ENCODE measurements around the gene CHRNA10. TPM values are rescaled to one million over a fixed set of nuclear protein-coding genes. Genes with fewer than 3 reads are reported as not detected.

The CHRNA10 gene
- total and polyA plus RNA-seq, 11 donors, result 0.30 to 0.80 (median 0.47) TPM; not detected in 1

- intact Hi-C loops (cut with DNase I), result no loop called here
- 86 to 95% (median 92%) methylated on average over 1 of the region's 1 CpG for whole genome bisulfite sequencing, 4 donors
Measured at GRCh38 chr11:3627291-3627690, 43.9 kb downstream of the CHRNA10 start.

GRCh38 chr11:3626250-3626960 lies 44.8 kb downstream of the CHRNA10 start:
- Histone ChIP-seq H3K36me3 (no peaks in the 10 kb centered on the region), H3K9me3 (no peaks in the 10 kb centered on the region), H3K27me3 (no peaks in the 10 kb centered on the region), H3K4me3 (peak overlapping the region in 4 of 12 donors; percentile 15 to 45 (median 24)), H3K27ac (no peak overlapping the region), H3K4me1 (no peaks in the 10 kb centered on the region)
- WGBS, 4 donors, result 81 to 85% (median 83%) methylated on average over 20 to 23 of the region's 23 CpGs
- intact Hi-C loops (cut with DNase I), result no loop called here
- TF ChIP-seq POLR2A (IDR thresholded peaks at IDR 0.05), result no peak
- no peak for TF ChIP-seq CTCF (IDR thresholded peaks at IDR 0.05)
- peak; percentile 53 to 81 (median 69) for DNase-seq
- ATAC-seq, result peak in 3 of 4 donors; percentile 29 to 67 (median 49)

More at GRCh38 chr11:3627291-3627690, 43.9 kb downstream of the CHRNA10 start:
- no peak for TF ChIP-seq POLR2A (IDR thresholded peaks at IDR 0.05)
- H3K4me1 ChIP-seq, result no peaks in the 10 kb centered on the region
- no peak overlapping the region for H3K4me3 ChIP-seq
- H3K27ac ChIP-seq, result no peak overlapping the region
- no peaks in the 10 kb centered on the region for H3K36me3 ChIP-seq
- H3K9me3 ChIP-seq, result no peaks in the 10 kb centered on the region
- no peak for DNase-seq
- no peaks in the 10 kb centered on the region for H3K27me3 ChIP-seq
- ATAC-seq, result peak in 1 of 4 donors; percentile 23

- no peak overlapping the region for H3K27ac ChIP-seq
- no peak for TF ChIP-seq POLR2A (IDR thresholded peaks at IDR 0.05)
- no peak for TF ChIP-seq CTCF (IDR thresholded peaks at IDR 0.05)
- no peaks in the 10 kb centered on the region for H3K36me3 ChIP-seq
- no peaks in the 10 kb centered on the region for H3K9me3 ChIP-seq
- ATAC-seq (no peak), DNase-seq (no peak)
- 56 to 72% (median 65%) methylated on average over 8 of the region's 8 CpGs for WGBS, 4 donors
- H3K4me3 ChIP-seq, result no peak overlapping the region
- intact Hi-C loops (cut with DNase I), result no loop called here
- H3K27me3 ChIP-seq, result no peaks in the 10 kb centered on the region
- H3K4me1 ChIP-seq, result no peaks in the 10 kb centered on the region
Measured at GRCh38 chr11:3623767-3624458, 47.3 kb downstream of the CHRNA10 start.

GRCh38 chr11:3623121-3623520 lies 48.1 kb downstream of the CHRNA10 start:
- no peak for TF ChIP-seq CTCF (IDR thresholded peaks at IDR 0.05)
- no peak for TF ChIP-seq POLR2A (IDR thresholded peaks at IDR 0.05)
- WGBS, 4 donors, result 92 to 96% (median 93%) methylated on average over 5 of the region's 5 CpGs
- ATAC-seq (no peak), DNase-seq (no peak)
- H3K27me3 ChIP-seq, result no peaks in the 10 kb centered on the region
- H3K36me3 ChIP-seq, result no peaks in the 10 kb centered on the region
- H3K27ac ChIP-seq, result no peak overlapping the region
- H3K4me1 ChIP-seq, result no peaks in the 10 kb centered on the region
- no peak overlapping the region for H3K4me3 ChIP-seq
- intact Hi-C loops (cut with DNase I), result no loop called here
- no peaks in the 10 kb centered on the region for H3K9me3 ChIP-seq
